GM18502 (cell line): ENCODE data around the gene SERINC4.

ENCODE experiments used
- ATAC-seq: cut with Tn5 transposase; IDR thresholded peaks from one replicate; pipeline ENCODE4 v1.9.1; 2021; ENCODE audit warnings: mild to moderate bottlenecking; ENCODE audit not compliant: unreplicated experiment, poor library complexity

The SERINC4 gene

GRCh38 chr15:43763819-43764446 lies 36.1 kb downstream of the SERINC4 start:
- ATAC-seq = no peak

GRCh38 chr15:43762824-43763223 lies 37.2 kb downstream of the SERINC4 start:
- ATAC-seq = no peak

- no peak for ATAC-seq
These were observed 48.1 kb downstream of the SERINC4 start for GRCh38 chr15:43751885-43752284.

GRCh38 chr15:43749690-43750345 lies 50.2 kb downstream of the SERINC4 start:
- peak; percentile 48 for ATAC-seq

- no peak for ATAC-seq
These were observed 51.6 kb downstream of the SERINC4 start for GRCh38 chr15:43748376-43748775.

GRCh38 chr15:43746903-43747309 lies 53.1 kb downstream of the SERINC4 start:
- ATAC-seq = peak; percentile 17

GRCh38 chr15:43746245-43746902 lies 53.6 kb downstream of the SERINC4 start, which contains the start of gene PDIA3:
Gene PDIA3, plus strand, starts transcription at chr15:43746438. Its CDS starts 102 bp downstream, at chr15:43746540.
- peak; percentile 81 for ATAC-seq
